Ovary (tissue), 3 donors: Measurements from ENCODE around the gene RAMACL.

Experiments used
- CTCF ChIP-seq, 3 donors: fragments of 450-650 bp in 2 of 3; fragments of 200-600 bp in 1 of 3; IDR thresholded peaks; one replicate each; pipeline versions ENCODE4 v1.5.1 to v1.8.0; 2016 to 2022; ENCODE audit warnings: antibody characterized with exemption in 3 of 3, mild to moderate bottlenecking in 1 of 3
- EP300 ChIP-seq: sonication (generic); formaldehyde crosslinking; IDR thresholded peaks from one replicate; pipeline ENCODE4 v1.6.1; 2017; ENCODE audit warnings: antibody characterized with exemption
- POLR2A ChIP-seq: fragments of 450-650 bp; IDR thresholded peaks from one replicate; pipeline ENCODE4 v1.6.1; 2017; ENCODE audit warnings: antibody characterized with exemption, mild to moderate bottlenecking, moderate library complexity
- donor health status: DM: no; HTN: no; CAD: no.

- TF ChIP-seq CTCF (IDR thresholded peaks at IDR 0.05) (no peak), EP300 (no peak), POLR2A (no peak)
Observed at GRCh38 chr6:166544296-166544605, 42.2 kb downstream of the RAMACL start.
